ENCODE data around the gene MAST1.

GRCh38 chr19:12788682-12789097, 49.6 kb upstream of the MAST1 start:
- TF ChIP-seq POLR2A (IDR thresholded peaks at IDR 0.05) (peak; percentile 50), CTCF (IDR thresholded peaks at IDR 0.05) (no peak), POLR2AphosphoS5 (IDR thresholded peaks at IDR 0.05) (peak; percentile 60 to 71 (median 61))
